Measurements from ENCODE around the gene IL1RAP. TPM values are rescaled to one million over a fixed set of nuclear protein-coding genes. Genes with fewer than 3 reads are reported as not detected.
A peak's percentile ranks its signal among the peaks of the same experiment; 100 is the strongest.

Gene IL1RAP
- total RNA-seq, 1 experiment from 2014 or later = 186 TPM

GRCh38 chr3:190624282-190624681, 110.4 kb downstream of the IL1RAP start:
- CTCF ChIA-PET = interaction anchor here (1.2 kb wide), 1 partner anchor 101 kb away, joined by 3 read pairs; no protein-coding TSS in a partner anchor
- no TSS peak for BruUV-seq (replicated peaks)
- no peak for DNase-seq
- no peaks in the 10 kb centered on the region for H3K9me3 Mint-ChIP-seq (ENCODE audit: low read depth, unreplicated experiment)
- TF ChIP-seq CTCF (IDR thresholded peaks at IDR 0.05; ENCODE audit: unreplicated experiment) = no peak
- no peaks in the 10 kb centered on the region for H3K27me3 Mint-ChIP-seq (ENCODE audit: unreplicated experiment)
- H3K27ac Mint-ChIP-seq (ENCODE audit: unreplicated experiment) = no peak overlapping the region
- intact Hi-C loops (cut with micrococcal nuclease; ENCODE audit: unreplicated experiment) = no loop called here
- H3K4me3 Mint-ChIP-seq (ENCODE audit: low read depth, unreplicated experiment) = no peak overlapping the region
- no peaks in the 10 kb centered on the region for H3K4me1 Mint-ChIP-seq (ENCODE audit: low read depth, unreplicated experiment)
- H3K36me3 Mint-ChIP-seq (ENCODE audit: insufficient read depth, unreplicated experiment) = peaks cover 48% of the 10 kb centered on the region

- CTCF ChIA-PET = no interaction called here
- Mint-ChIP-seq H3K27me3 (ENCODE audit: unreplicated experiment) (no peaks in the 10 kb centered on the region), H3K4me1 (ENCODE audit: low read depth, unreplicated experiment) (peaks cover under 1% of the 10 kb centered on the region), H3K4me3 (ENCODE audit: low read depth, unreplicated experiment) (no peak overlapping the region), H3K27ac (ENCODE audit: unreplicated experiment) (no peak overlapping the region), H3K36me3 (ENCODE audit: insufficient read depth, unreplicated experiment) (peaks cover 49% of the 10 kb centered on the region), H3K9me3 (ENCODE audit: low read depth, unreplicated experiment) (no peaks in the 10 kb centered on the region)
- intact Hi-C loops (cut with micrococcal nuclease; ENCODE audit: unreplicated experiment) = no loop called here
- no peak for DNase-seq
- TF ChIP-seq CTCF (IDR thresholded peaks at IDR 0.05; ENCODE audit: unreplicated experiment) = no peak
- BruUV-seq (replicated peaks) = no TSS peak
Measured at GRCh38 chr3:190626951-190627620, 113.2 kb downstream of the IL1RAP start.

- no peak for TF ChIP-seq CTCF (IDR thresholded peaks at IDR 0.05; ENCODE audit: unreplicated experiment)
- peaks cover 20% of the 10 kb centered on the region for H3K4me1 Mint-ChIP-seq (ENCODE audit: low read depth, unreplicated experiment)
- DNase-seq = no peak
- CTCF ChIA-PET = interaction anchor here (0.6 to 1.6 kb wide), 3 partner anchors 10 to 456 kb away, joined by 3 to 4 read pairs (median 3); no protein-coding TSS in a partner anchor
- no peaks in the 10 kb centered on the region for H3K9me3 Mint-ChIP-seq (ENCODE audit: low read depth, unreplicated experiment)
- no TSS peak for BruUV-seq (replicated peaks)
- H3K4me3 Mint-ChIP-seq (ENCODE audit: low read depth, unreplicated experiment) = no peak overlapping the region
- intact Hi-C loops (cut with micrococcal nuclease; ENCODE audit: unreplicated experiment) = no loop called here
- H3K36me3 Mint-ChIP-seq (ENCODE audit: insufficient read depth, unreplicated experiment) = peaks cover 54% of the 10 kb centered on the region
- H3K27ac Mint-ChIP-seq (ENCODE audit: unreplicated experiment) = no peak overlapping the region
- no peaks in the 10 kb centered on the region for H3K27me3 Mint-ChIP-seq (ENCODE audit: unreplicated experiment)
Measured at GRCh38 chr3:190629088-190629487, 115.2 kb downstream of the IL1RAP start.

- no peak for TF ChIP-seq CTCF (IDR thresholded peaks at IDR 0.05; ENCODE audit: unreplicated experiment)
- no peaks in the 10 kb centered on the region for H3K27me3 Mint-ChIP-seq (ENCODE audit: unreplicated experiment)
- peaks cover 59% of the 10 kb centered on the region for H3K36me3 Mint-ChIP-seq (ENCODE audit: insufficient read depth, unreplicated experiment)
- no peaks in the 10 kb centered on the region for H3K9me3 Mint-ChIP-seq (ENCODE audit: low read depth, unreplicated experiment)
- peak overlapping the region; percentile 33 for H3K27ac Mint-ChIP-seq (ENCODE audit: unreplicated experiment)
- H3K4me3 Mint-ChIP-seq (ENCODE audit: low read depth, unreplicated experiment) = no peak overlapping the region
- CTCF ChIA-PET = no interaction called here
- DNase-seq = no peak
- intact Hi-C loops (cut with micrococcal nuclease; ENCODE audit: unreplicated experiment) = loop anchor here (5.0 kb wide), 1 partner anchor 61 kb away; no protein-coding TSS in a partner anchor
- BruUV-seq (replicated peaks) = no TSS peak
- H3K4me1 Mint-ChIP-seq (ENCODE audit: low read depth, unreplicated experiment) = peaks cover 21% of the 10 kb centered on the region
Measured at GRCh38 chr3:190631295-190631694, 117.4 kb downstream of the IL1RAP start.
